ENCODE data around the gene ARSH. TPM values are rescaled to one million over a fixed set of nuclear protein-coding genes. Genes with fewer than 3 reads are reported as not detected.
A peak's percentile ranks its signal among the peaks of the same experiment; 100 is the strongest.
"Not testable (repeated sequence)": the region's sequence is repeated elsewhere in the genome, so short reads cannot be mapped to it uniquely, and the experiment has no call there.

ARSH gene, protein sequence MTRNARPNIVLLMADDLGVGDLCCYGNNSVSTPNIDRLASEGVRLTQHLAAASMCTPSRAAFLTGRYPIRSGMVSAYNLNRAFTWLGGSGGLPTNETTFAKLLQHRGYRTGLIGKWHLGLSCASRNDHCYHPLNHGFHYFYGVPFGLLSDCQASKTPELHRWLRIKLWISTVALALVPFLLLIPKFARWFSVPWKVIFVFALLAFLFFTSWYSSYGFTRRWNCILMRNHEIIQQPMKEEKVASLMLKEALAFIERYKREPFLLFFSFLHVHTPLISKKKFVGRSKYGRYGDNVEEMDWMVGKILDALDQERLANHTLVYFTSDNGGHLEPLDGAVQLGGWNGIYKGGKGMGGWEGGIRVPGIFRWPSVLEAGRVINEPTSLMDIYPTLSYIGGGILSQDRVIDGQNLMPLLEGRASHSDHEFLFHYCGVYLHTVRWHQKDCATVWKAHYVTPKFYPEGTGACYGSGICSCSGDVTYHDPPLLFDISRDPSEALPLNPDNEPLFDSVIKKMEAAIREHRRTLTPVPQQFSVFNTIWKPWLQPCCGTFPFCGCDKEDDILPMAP
- not detected for total RNA-seq
- polyA plus RNA-seq: under 1 TPM in 1 of 3 donors, not detected in 2; 0.13 TPM
- long read RNA-seq, donor 1: 0 reads
- long read RNA-seq, donor 2: 0 reads
- long read RNA-seq, donor 3: 0 reads
- long read RNA-seq, donor 4: 0 reads
- long read RNA-seq, donor 5: 0 reads
- long read RNA-seq, donor 6: 0 reads
- long read RNA-seq, donor 7: 0 reads
- long read RNA-seq, donor 8: 0 reads
- long read RNA-seq, donor 9: 0 reads
- long read RNA-seq, donor 10: 0 reads

DNA sequence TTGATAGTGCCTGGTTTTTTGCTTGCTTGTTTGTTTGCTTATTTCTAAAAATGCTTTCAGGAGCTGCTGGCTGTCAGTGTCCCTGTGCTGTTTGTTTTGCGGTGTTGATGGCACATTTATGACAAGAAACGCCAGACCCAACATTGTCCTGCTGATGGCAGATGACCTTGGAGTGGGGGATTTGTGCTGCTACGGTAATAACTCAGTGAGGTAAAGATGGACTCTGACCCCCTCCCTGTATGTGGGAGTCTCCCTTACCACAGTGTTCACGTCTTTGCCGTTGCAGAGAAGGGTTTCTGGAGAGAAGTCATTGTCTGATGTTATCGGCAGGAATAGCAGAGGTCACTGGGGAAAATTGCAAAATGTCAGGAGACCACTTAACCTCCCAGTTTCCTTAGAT, at the start of gene ARSH:
TSS of gene ARSH (plus strand) at position 52 of the 400 bp plus-strand sequence. CDS start at position 119, 67 bp downstream.
- Histone ChIP-seq H3K27me3 (no peaks in the 10 kb centered on the region), H3K36me3 (no peaks in the 10 kb centered on the region), H3K27ac (no peak within 1 kb of the TSS), H3K4me1 (no peaks in the 10 kb centered on the region), H3K4me3 (no peak within 1 kb of the TSS), H3K9me3 (peaks cover 0 to 21% (median 7%) of the 10 kb centered on the region in 4 donors)
- no peak for DNase-seq
- WGBS, 5 donors: 54 to 76% (median 69%) methylated on average over 6 of the region's 6 CpGs
- TF ChIP-seq POLR2AphosphoS5 (IDR thresholded peaks at IDR 0.05): no peak
- no peak for TF ChIP-seq POLR2A (IDR thresholded peaks at IDR 0.05)
- TF ChIP-seq, protein P1, sequence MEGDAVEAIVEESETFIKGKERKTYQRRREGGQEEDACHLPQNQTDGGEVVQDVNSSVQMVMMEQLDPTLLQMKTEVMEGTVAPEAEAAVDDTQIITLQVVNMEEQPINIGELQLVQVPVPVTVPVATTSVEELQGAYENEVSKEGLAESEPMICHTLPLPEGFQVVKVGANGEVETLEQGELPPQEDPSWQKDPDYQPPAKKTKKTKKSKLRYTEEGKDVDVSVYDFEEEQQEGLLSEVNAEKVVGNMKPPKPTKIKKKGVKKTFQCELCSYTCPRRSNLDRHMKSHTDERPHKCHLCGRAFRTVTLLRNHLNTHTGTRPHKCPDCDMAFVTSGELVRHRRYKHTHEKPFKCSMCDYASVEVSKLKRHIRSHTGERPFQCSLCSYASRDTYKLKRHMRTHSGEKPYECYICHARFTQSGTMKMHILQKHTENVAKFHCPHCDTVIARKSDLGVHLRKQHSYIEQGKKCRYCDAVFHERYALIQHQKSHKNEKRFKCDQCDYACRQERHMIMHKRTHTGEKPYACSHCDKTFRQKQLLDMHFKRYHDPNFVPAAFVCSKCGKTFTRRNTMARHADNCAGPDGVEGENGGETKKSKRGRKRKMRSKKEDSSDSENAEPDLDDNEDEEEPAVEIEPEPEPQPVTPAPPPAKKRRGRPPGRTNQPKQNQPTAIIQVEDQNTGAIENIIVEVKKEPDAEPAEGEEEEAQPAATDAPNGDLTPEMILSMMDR (IDR thresholded peaks at IDR 0.05): no peak
- TF ChIP-seq EP300 (IDR thresholded peaks at IDR 0.05): no peak
- intact Hi-C loops (cut with DNase I; ENCODE audit: low total_unique reads): no loop called here

DNA sequence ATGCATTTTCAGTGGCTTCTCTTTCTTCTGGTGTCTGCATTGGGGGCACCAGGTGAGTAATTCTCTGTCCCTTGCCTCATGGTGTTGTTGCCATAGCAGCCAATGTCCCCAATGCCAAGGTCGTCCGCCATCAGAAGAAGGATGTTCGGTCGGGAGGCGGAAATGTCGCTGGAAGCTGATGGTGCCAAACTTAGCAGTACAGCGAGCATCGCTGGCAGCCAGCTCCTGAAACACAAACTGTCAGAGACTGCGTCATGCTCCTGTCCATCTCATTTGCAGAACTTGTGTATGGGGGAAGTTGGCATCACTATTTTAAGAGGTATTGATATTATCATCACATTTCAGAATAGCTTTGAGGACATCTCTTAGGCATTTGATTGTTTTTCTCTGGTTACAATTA, 48.1 kb upstream of the ARSH start:
- 91 to 97% (median 92%) methylated on average over 9 of the region's 9 CpGs for WGBS, 5 donors
- Histone ChIP-seq H3K27ac (no peak overlapping the region), H3K27me3 (no peaks in the 10 kb centered on the region), H3K4me3 (no peak overlapping the region), H3K36me3 (no peaks in the 10 kb centered on the region), H3K9me3 (no peaks in the 10 kb centered on the region), H3K4me1 (no peaks in the 10 kb centered on the region)
- intact Hi-C loops (cut with DNase I; ENCODE audit: low total_unique reads): no loop called here
- no peak for TF ChIP-seq POLR2A (IDR thresholded peaks at IDR 0.05)
- TF ChIP-seq EP300 (IDR thresholded peaks at IDR 0.05): no peak
- no peak for TF ChIP-seq POLR2AphosphoS5 (IDR thresholded peaks at IDR 0.05)
- TF ChIP-seq, protein P1 (IDR thresholded peaks at IDR 0.05): no peak
- DNase-seq: no peak

DNA sequence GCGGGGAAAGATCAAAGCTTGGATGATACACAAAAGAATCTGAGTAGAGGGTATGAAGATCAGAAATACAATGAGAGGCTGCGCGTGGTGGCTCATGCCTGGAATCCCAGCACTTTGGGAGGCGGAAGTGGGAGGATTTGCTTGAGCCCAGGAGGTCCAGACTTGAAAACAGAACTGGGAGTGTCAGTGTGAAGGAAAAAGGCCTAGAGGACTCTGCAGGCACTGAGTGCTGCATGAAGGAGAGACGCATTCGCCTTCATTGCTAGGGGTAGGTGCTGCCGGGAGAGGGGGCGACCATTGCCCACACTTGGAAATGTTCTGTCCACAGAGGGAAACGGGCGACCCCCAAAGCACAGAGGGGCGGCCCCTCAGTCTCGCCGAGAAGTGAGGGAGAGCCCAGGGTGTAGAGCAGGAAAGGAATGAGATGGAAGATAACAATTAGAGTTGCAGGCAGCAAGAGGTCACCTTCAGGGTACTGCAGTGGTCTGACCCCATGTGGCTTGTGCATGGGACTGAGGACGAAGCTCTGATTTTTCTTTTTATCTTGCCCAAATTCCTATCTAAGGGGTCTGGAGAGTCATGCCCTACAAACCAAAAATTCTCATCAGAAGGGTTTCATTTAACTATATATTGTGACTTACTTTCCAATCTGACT, 45.4 kb upstream of the ARSH start:
- DNase-seq: no peak
- intact Hi-C loops (cut with DNase I; ENCODE audit: low total_unique reads): no loop called here
- H3K27ac ChIP-seq: no peak overlapping the region
- H3K27me3 ChIP-seq: no peaks in the 10 kb centered on the region
- no peak overlapping the region for H3K4me3 ChIP-seq
- WGBS, 5 donors: 81 to 90% (median 88%) methylated on average over 12 to 14 of the region's 14 CpGs
- no peaks in the 10 kb centered on the region for H3K4me1 ChIP-seq
- H3K9me3 ChIP-seq: no peaks in the 10 kb centered on the region
- no peak for TF ChIP-seq POLR2A (IDR thresholded peaks at IDR 0.05)
- TF ChIP-seq, protein P1 (IDR thresholded peaks at IDR 0.05): no peak
- no peak for TF ChIP-seq POLR2AphosphoS5 (IDR thresholded peaks at IDR 0.05)
- TF ChIP-seq EP300 (IDR thresholded peaks at IDR 0.05): no peak
- H3K36me3 ChIP-seq: no peaks in the 10 kb centered on the region

DNA sequence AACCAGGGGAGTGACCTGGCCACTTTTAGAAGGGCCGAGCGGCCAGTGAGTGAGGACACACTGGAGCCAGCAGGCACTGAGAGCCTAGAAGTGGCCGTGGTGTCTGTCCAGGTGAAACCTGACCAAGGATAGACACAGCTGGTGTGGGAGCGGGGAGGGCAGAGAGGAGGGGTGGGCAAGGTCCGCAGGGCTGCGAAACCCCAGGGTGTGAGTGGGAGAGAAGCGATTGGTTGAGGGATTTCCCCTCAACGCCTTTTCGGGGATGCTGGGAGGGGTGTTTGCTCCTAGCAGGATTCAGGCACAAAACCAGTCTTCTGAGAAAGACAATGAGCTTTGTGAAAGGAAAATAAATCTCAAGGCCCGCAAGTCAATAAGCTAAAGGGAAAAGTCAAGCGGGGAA, 44.0 kb upstream of the ARSH start:
- intact Hi-C loops (cut with DNase I; ENCODE audit: low total_unique reads): no loop called here
- H3K36me3 ChIP-seq: no peaks in the 10 kb centered on the region
- H3K27me3 ChIP-seq: no peaks in the 10 kb centered on the region
- H3K4me1 ChIP-seq: peaks cover 0 to 2% (median 0%) of the 10 kb centered on the region in 4 donors
- DNase-seq: peak in 1 of 2 donors; percentile 12
- H3K27ac ChIP-seq: no peak overlapping the region
- no peak overlapping the region for H3K4me3 ChIP-seq
- no peaks in the 10 kb centered on the region for H3K9me3 ChIP-seq
- 69 to 91% (median 87%) methylated on average over 8 to 11 of the region's 11 CpGs for WGBS, 5 donors
- TF ChIP-seq, protein P1 (IDR thresholded peaks at IDR 0.05): no peak
- TF ChIP-seq POLR2A (IDR thresholded peaks at IDR 0.05) (no peak), EP300 (IDR thresholded peaks at IDR 0.05) (no peak), POLR2AphosphoS5 (IDR thresholded peaks at IDR 0.05) (no peak)

DNA sequence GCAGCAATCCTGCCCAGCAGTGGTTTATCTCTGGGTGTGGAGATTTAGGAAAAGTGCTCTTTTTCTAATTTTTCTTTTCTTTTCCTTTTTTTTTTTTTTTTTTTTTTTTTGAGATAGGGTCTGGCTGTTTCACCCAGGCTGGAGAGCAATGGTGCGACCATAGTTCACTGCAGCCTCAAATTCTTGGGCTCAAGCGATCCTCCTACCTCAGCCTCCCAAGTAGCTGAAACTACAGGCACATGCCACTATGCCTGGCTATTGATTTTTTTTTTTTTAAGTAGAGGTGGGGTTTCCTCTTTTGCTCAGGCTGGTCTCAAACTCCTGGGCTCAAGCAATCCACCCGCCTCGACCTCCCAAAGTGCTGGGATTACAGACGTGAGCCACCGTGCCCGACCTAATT, 42.9 kb upstream of the ARSH start:
- H3K9me3 ChIP-seq; H3K27me3 ChIP-seq; H3K4me3 ChIP-seq; H3K36me3 ChIP-seq; H3K4me1 ChIP-seq; intact Hi-C loops (cut with DNase I; ENCODE audit: low total_unique reads); DNase-seq: not testable (repeated sequence)
- H3K27ac ChIP-seq: peak overlapping the region in 1 of 5 donors; percentile 48
- WGBS, 5 donors: 76 to 90% (median 79%) methylated on average over 6 to 7 of the region's 7 CpGs

DNA sequence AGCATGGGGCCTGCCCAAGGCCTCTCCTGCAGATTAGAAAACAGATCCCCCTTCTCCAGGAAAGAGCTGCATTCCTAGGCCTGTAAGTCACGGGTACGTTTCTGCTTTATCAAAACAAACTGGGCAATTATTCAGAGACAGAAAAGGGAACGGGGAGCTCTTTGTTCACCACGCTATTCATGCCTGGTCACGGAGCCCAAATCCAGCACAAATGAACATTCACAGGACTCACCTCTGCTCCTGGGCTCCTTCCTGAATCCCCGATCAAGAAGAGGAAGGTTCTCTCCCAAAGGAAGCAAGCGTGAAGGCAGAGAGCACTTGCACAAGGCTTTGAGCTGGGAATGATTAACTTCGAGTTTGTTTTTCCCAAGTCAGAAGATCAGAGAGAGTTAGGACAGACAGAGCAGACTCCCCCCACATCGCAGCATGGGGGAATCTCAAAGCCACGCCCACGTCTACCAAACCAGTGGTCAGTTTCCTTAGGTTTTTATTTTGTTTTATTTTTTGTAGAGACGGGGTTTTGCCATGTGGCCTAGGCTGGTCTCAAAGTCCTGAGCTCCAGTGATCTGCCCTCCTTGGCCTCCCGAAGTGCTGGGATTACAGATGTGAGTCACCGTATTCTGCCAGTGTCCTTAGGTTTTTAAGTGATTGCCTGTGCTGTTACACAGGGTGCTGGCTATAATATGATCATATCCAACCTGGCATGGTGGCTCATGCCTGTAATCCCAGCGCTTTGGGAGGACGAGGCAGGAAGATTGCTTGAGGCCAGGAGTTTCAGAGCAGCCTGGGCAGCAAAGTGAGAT, 42.2 kb upstream of the ARSH start:
- H3K4me1 ChIP-seq; H3K27me3 ChIP-seq; H3K36me3 ChIP-seq; intact Hi-C loops (cut with DNase I; ENCODE audit: low total_unique reads); H3K9me3 ChIP-seq; H3K4me3 ChIP-seq: not testable (repeated sequence)
- WGBS, 5 donors: 34 to 57% (median 40%) methylated on average over 13 to 16 of the region's 16 CpGs
- peak in 1 of 2 donors; percentile 57 for DNase-seq
- peak overlapping the region in 3 of 5 donors; percentile 22 to 68 (median 48) for H3K27ac ChIP-seq

All from stomach (tissue), 19 donors.